ENCODE measurements around the gene KIAA0930. TPM values are rescaled to one million over a fixed set of nuclear protein-coding genes. Genes with fewer than 3 reads are reported as not detected.

KIAA0930 gene
- total RNA-seq, 6 experiments from 2014 or later: 53.9 to 70.1 (median 57.8) TPM

DNA sequence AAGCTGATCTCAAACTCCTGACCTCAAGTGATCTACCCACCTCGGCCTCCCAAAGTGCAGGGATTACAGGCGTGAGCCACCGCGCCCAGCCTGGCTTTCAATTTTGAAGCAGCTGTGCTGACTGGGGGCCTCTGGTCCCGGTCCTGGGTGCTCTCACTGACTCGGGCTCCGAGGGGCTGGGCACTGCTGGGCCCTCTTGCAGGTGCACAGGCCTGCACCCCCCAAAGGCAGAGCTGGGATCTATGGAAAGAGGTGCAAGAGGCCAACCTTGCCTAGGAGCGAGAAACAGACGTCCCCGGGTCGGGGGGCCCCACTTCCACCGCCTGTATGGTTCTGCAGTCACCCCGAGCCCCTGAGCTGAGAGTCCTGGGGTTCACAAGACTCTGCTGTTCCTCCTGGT is 33.2 kb downstream of the KIAA0930 start:
- DNase-seq: no peak
- H3K27me3 Mint-ChIP-seq (ENCODE audit: insufficient read depth): peaks cover 2% of the 10 kb centered on the region
- H3K9me3 Mint-ChIP-seq: no peaks in the 10 kb centered on the region
- no peak overlapping the region for H3K4me3 Mint-ChIP-seq
- peaks cover 46% of the 10 kb centered on the region for H3K4me1 Mint-ChIP-seq (ENCODE audit: low read depth)
- no peak overlapping the region for H3K27ac Mint-ChIP-seq
- TF ChIP-seq, protein P1, sequence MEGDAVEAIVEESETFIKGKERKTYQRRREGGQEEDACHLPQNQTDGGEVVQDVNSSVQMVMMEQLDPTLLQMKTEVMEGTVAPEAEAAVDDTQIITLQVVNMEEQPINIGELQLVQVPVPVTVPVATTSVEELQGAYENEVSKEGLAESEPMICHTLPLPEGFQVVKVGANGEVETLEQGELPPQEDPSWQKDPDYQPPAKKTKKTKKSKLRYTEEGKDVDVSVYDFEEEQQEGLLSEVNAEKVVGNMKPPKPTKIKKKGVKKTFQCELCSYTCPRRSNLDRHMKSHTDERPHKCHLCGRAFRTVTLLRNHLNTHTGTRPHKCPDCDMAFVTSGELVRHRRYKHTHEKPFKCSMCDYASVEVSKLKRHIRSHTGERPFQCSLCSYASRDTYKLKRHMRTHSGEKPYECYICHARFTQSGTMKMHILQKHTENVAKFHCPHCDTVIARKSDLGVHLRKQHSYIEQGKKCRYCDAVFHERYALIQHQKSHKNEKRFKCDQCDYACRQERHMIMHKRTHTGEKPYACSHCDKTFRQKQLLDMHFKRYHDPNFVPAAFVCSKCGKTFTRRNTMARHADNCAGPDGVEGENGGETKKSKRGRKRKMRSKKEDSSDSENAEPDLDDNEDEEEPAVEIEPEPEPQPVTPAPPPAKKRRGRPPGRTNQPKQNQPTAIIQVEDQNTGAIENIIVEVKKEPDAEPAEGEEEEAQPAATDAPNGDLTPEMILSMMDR (IDR thresholded peaks at IDR 0.05): no peak
- H3K36me3 Mint-ChIP-seq (ENCODE audit: low read depth): peaks cover 21% of the 10 kb centered on the region

DNA sequence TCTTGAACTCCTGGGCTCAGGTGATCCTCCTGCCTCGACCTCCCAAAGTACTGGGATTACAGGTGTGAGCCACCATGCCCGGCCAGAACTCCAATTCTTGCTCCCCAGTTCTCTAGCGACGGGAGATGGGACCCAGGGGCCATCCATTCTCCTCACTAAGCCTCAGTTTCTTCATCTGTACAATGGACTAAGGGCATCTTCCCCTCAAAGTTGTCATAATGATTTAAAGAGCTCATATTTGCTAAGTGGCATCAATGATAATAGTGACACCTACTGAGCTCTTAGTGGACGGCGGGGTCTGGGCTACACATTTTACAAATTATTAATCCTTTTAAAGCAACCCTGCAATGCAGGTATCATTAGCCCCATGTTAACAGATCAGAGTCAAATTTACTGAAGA is 34.5 kb downstream of the KIAA0930 start:
- no peaks in the 10 kb centered on the region for H3K9me3 Mint-ChIP-seq
- H3K4me3 Mint-ChIP-seq: no peak overlapping the region
- peaks cover 43% of the 10 kb centered on the region for H3K4me1 Mint-ChIP-seq (ENCODE audit: low read depth)
- TF ChIP-seq, protein P1 (IDR thresholded peaks at IDR 0.05): no peak
- DNase-seq: no peak
- peaks cover 3% of the 10 kb centered on the region for H3K27me3 Mint-ChIP-seq (ENCODE audit: insufficient read depth)
- no peak overlapping the region for H3K27ac Mint-ChIP-seq
- H3K36me3 Mint-ChIP-seq (ENCODE audit: low read depth): peaks cover 16% of the 10 kb centered on the region

DNA sequence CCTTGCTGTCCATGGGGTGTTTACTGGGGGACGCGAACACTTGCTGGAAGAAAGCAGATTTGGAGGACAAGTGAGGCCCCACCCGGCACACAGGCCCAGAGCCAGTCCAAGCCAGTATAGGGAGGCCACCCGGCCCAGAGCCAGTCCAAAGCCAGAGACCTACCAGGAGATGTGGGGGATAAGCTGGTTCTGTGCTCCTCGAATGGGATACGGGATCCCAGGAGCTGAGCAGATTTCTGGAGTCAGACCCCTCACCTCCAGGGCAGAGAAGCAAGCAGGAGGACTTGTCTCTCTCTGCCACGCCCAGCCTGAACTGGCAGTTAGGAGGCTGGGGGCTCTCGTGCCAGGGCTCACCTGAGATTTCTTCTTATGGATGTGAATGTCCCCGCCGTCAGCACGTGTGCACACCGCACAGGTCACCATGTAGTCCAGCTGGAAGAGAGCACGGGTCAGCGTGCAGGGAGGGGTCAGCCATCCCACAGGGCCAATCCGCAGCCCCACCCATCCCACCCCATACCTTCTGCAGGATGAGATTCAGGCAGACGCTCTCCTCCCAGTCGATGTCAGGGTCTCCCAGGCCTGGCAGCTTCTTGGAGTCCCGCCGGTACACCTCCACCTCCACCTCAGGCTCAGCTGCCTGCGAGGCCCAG is 35.3 kb downstream of the KIAA0930 start:
- Mint-ChIP-seq H3K4me3 (no peak overlapping the region), H3K4me1 (ENCODE audit: low read depth) (peaks cover 43% of the 10 kb centered on the region), H3K36me3 (ENCODE audit: low read depth) (peaks cover 11% of the 10 kb centered on the region), H3K9me3 (no peaks in the 10 kb centered on the region), H3K27ac (no peak overlapping the region), H3K27me3 (ENCODE audit: insufficient read depth) (peaks cover 3% of the 10 kb centered on the region)
- no peak for DNase-seq
- TF ChIP-seq, protein P1 (IDR thresholded peaks at IDR 0.05): no peak

DNA sequence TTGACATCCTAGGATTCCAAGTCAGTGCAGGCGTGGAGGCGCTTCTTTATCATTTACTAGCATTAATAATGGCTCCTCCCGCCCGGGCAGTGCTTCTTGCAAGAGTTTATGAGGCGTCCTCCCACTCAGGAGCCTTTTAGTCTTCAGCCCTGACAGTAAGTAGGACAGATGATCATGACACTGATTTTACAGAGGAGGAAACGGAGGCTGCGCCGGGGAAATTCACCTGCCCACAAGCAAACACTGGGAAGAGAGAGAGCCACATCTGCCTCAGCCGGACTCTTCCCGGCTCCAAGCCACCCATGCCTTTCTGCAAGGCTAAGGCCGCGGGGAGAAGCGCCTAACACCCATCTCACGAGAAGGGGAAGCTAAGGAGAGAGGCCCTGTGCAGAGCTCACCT is 35.9 kb downstream of the KIAA0930 start:
- Mint-ChIP-seq H3K27me3 (ENCODE audit: insufficient read depth) (peaks cover 2% of the 10 kb centered on the region), H3K4me3 (no peak overlapping the region), H3K27ac (no peak overlapping the region), H3K9me3 (no peaks in the 10 kb centered on the region), H3K4me1 (ENCODE audit: low read depth) (peaks cover 40% of the 10 kb centered on the region), H3K36me3 (ENCODE audit: low read depth) (peaks cover 11% of the 10 kb centered on the region)
- DNase-seq: no peak
- TF ChIP-seq, protein P1 (IDR thresholded peaks at IDR 0.05): no peak

DNA sequence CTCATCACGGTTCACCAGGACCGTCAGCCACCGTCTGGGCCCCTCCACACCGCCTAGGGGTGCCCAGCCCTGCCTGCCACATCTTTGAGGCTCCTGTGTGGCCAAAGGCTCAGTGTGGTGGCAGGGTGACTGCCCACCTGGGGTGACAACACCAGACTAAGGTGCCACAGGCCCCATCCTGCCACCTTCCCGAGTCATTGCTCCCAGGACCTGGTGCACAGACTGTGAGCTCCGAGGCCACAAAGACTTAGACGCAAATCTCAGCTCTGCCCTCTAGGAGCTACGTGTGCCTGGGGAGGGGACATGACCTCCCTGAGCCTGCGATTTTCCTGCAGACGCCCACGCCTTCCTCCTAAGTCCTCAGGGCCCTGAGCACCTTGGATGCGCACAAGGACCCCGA is 36.5 kb downstream of the KIAA0930 start:
- peaks cover 5% of the 10 kb centered on the region for H3K36me3 Mint-ChIP-seq (ENCODE audit: low read depth)
- H3K9me3 Mint-ChIP-seq: no peaks in the 10 kb centered on the region
- H3K27me3 Mint-ChIP-seq (ENCODE audit: insufficient read depth): peaks cover 1% of the 10 kb centered on the region; the same call in 1 of the 2 replicates

More for the DNA sequence above, 36.5 kb downstream of the KIAA0930 start:
- Mint-ChIP-seq H3K27ac (no peak overlapping the region), H3K4me1 (ENCODE audit: low read depth) (peaks cover 34% of the 10 kb centered on the region), H3K4me3 (no peak overlapping the region)
- TF ChIP-seq, protein P1 (IDR thresholded peaks at IDR 0.05): no peak
- no peak for DNase-seq

Measured in HFFc6 (cell line).